ENCODE results near the gene RPS6KC1.

- TF ChIP-seq, protein P1, sequence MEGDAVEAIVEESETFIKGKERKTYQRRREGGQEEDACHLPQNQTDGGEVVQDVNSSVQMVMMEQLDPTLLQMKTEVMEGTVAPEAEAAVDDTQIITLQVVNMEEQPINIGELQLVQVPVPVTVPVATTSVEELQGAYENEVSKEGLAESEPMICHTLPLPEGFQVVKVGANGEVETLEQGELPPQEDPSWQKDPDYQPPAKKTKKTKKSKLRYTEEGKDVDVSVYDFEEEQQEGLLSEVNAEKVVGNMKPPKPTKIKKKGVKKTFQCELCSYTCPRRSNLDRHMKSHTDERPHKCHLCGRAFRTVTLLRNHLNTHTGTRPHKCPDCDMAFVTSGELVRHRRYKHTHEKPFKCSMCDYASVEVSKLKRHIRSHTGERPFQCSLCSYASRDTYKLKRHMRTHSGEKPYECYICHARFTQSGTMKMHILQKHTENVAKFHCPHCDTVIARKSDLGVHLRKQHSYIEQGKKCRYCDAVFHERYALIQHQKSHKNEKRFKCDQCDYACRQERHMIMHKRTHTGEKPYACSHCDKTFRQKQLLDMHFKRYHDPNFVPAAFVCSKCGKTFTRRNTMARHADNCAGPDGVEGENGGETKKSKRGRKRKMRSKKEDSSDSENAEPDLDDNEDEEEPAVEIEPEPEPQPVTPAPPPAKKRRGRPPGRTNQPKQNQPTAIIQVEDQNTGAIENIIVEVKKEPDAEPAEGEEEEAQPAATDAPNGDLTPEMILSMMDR (optimal IDR thresholded peaks at IDR 0.05 in 1 of 3, IDR thresholded peaks at IDR 0.05 in 1 of 3, conservative IDR thresholded peaks at IDR 0.05 in 1 of 3; ENCODE audit: extremely low read depth in 1 of 3, insufficient read depth in 2 of 3, low read length in 3 of 3): peak; percentile 21 to 34 (median 22)
- no peak for TF ChIP-seq EZH2 (IDR thresholded peaks at IDR 0.05; ENCODE audit: low read length)
Observed at GRCh38 chr1:213070406-213070805, 19.4 kb downstream of the RPS6KC1 start.

Measured in keratinocyte (primary cell).